Ovary (tissue), 3 donors: ENCODE data around the gene PPT1.
"Not testable (repeated sequence)": the region's sequence is repeated elsewhere in the genome, so short reads cannot be mapped to it uniquely, and the experiment has no call there.

ENCODE experiments used
- CTCF ChIP-seq, 3 donors: fragments of 450-650 bp in 2 of 3; fragments of 200-600 bp in 1 of 3; IDR thresholded peaks; one replicate each; pipeline versions ENCODE4 v1.5.1 to v1.8.0; 2016 to 2022; ENCODE audit warnings: antibody characterized with exemption in 3 of 3, mild to moderate bottlenecking in 1 of 3
- POLR2A ChIP-seq: fragments of 450-650 bp; IDR thresholded peaks from one replicate; pipeline ENCODE4 v1.6.1; 2017; ENCODE audit warnings: antibody characterized with exemption, mild to moderate bottlenecking, moderate library complexity
- donor health status: DM: no; HTN: no; CAD: no.

DNA sequence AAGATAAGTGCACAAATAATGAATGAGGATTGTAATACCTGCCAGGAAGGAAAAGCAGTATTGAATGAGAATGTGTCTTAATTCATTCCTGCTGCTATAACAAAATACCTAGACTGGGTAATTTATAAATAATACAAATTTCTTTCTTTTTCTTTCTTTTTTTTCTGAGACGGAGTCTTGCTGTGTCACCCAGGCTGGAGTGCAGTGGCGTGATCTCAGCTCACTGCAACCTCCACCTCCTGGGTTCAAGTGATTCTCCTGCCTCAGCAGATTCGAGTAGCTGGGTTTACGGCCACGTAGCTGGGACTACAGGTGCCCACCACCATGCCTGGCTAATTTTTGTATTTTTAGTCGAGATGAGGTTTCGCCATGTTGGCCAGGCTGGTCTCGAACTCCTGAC, 59.8 kb downstream of the PPT1 start:
- not testable (repeated sequence) for TF ChIP-seq POLR2A; CTCF (IDR thresholded peaks at IDR 0.05)
